Sigmoid colon (tissue), 7 donors: ENCODE data around the gene MEGF6. TPM values are rescaled to one million over a fixed set of nuclear protein-coding genes. Genes with fewer than 3 reads are reported as not detected.

ENCODE experiments used
- DNase-seq: peaks from one replicate; pipeline ENCODE4 v3.0.0-alpha.2; 2019
- H3K27ac ChIP-seq, 4 donors: fragments of 200-600 bp; sonication (generic); one replicate each; pipeline ENCODE4 v1.5.1; 2016 to 2019; ENCODE audit warnings: mild to moderate bottlenecking in 1 of 4
- H3K27me3 ChIP-seq, 3 donors: fragments of 200-600 bp; sonication (generic); one replicate each; pipeline ENCODE4 v1.5.1; 2019; ENCODE audit warnings: mild to moderate bottlenecking in 1 of 3
- H3K36me3 ChIP-seq, 4 donors: fragments of 200-600 bp; sonication (generic); one replicate each; pipeline ENCODE4 v1.5.1; 2016 to 2019
- H3K4me1 ChIP-seq, 4 donors: fragments of 200-600 bp; sonication (generic); one replicate each; pipeline ENCODE4 v1.5.1; 2017 to 2019
- H3K4me3 ChIP-seq, 4 donors: fragments of 200-600 bp; sonication (generic); one replicate each; pipeline ENCODE4 v1.5.1; 2017 to 2019; ENCODE audit warnings: mild to moderate bottlenecking in 2 of 4, moderate library complexity in 1 of 4
- H3K9me3 ChIP-seq, 4 donors: fragments of 200-600 bp in 3 of 4; sonication (generic) in 3 of 4; one replicate each; pipeline versions ENCODE4 v1.5.1 to v1.6.1; 2013 to 2019
- EP300 ChIP-seq, 4 donors: sonication (generic); formaldehyde crosslinking; IDR thresholded peaks; one replicate each; pipeline ENCODE4 v1.6.1; 2017; ENCODE audit warnings: antibody characterized with exemption in 4 of 4
- POLR2A ChIP-seq, 2 donors: fragments of 450-650 bp; IDR thresholded peaks; one replicate each; pipeline ENCODE4 v1.6.1; 2016; ENCODE audit warnings: antibody characterized with exemption in 2 of 2, mild to moderate bottlenecking in 2 of 2, moderate library complexity in 2 of 2
- POLR2AphosphoS5 ChIP-seq, 4 donors: sonication (generic); formaldehyde crosslinking; IDR thresholded peaks; one replicate each; pipeline ENCODE4 v1.6.1; 2017; ENCODE audit warnings: antibody characterized with exemption in 4 of 4
- WGBS, 2 donors: extraction: QIAGEN DNeasy Blood & Tissue Kit; methylation state at CpG; one replicate each; pipeline ENCODE4 v1.1.7; 2013; 5-methylcytosine and 5-hydroxymethylcytosine counted together
- intact Hi-C: fragments of 100-400 bp; cut with DNase I; formaldehyde crosslinking; loops from one replicate; pipeline ENCODE4 v1.15.1; 2023
- polyA plus RNA-seq, 3 donors: library from polyadenylated mRNA; stranded (reverse); fragments of 200-250 nt; gene quantifications; one replicate each; pipeline ENCODE4 v1.2.3, GENCODE V29; 2013
- total RNA-seq, 4 donors: library from RNA; depleted of rRNA; stranded (reverse); fragments of >200 nt; gene quantifications; one replicate each; pipeline ENCODE4 v1.1.0, GENCODE V29; 2016
- TF ChIP-seq, protein P1 (sequence below), 4 experiments: fragments of 450-650 bp in 3 of 4; fragments of 200-600 bp in 1 of 4; IDR thresholded peaks; one replicate each; pipeline ENCODE4 v1.5.1; 2016 to 2019; ENCODE audit warnings: antibody characterized with exemption in 4 of 4, mild to moderate bottlenecking in 3 of 4, moderate library complexity in 2 of 4
- donor health status: healthy with polysubstance abuse.
- donor health status: Bipolar disorder and iron deficiency.
- donor health status: healthy.

MEGF6 gene
- total and polyA plus RNA-seq, 7 donors, result 2.4 to 31.9 (median 7.8) TPM; not detected in 1

DNA sequence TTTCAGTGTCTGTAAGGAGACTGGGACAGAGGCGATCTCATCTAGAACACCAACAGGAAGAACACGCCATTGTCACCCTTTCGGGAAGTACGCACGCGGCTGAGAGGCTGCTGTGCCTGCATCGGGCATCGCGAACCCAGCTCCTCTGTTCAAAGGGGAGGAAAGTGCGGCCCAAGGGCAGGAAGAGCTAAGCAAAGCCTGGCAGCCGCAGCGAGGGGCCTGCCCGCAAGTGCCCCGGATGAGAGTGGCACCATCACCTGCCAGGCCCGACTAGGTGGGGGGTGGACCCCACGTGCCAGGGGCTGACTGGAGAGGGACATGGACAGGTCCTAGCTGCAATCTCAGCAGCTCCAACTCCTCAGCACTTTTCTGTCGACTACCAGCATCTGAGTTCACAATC, 21.0 kb upstream of the MEGF6 start:
- Histone ChIP-seq H3K27ac (no peak overlapping the region), H3K27me3 (no peaks in the 10 kb centered on the region), H3K4me3 (no peak overlapping the region), H3K36me3 (peaks cover 31 to 100% (median 62%) of the 10 kb centered on the region in 4 donors), H3K9me3 (no peaks in the 10 kb centered on the region), H3K4me1 (no peaks in the 10 kb centered on the region)
- intact Hi-C loops, result no loop called here
- no peak for DNase-seq
- 95 to 97% methylated on average over 17 of the region's 17 CpGs for WGBS, 2 donors
- TF ChIP-seq EP300 (IDR thresholded peaks at IDR 0.05), result no peak
- no peak for TF ChIP-seq POLR2AphosphoS5 (IDR thresholded peaks at IDR 0.05)
- TF ChIP-seq, protein P1, sequence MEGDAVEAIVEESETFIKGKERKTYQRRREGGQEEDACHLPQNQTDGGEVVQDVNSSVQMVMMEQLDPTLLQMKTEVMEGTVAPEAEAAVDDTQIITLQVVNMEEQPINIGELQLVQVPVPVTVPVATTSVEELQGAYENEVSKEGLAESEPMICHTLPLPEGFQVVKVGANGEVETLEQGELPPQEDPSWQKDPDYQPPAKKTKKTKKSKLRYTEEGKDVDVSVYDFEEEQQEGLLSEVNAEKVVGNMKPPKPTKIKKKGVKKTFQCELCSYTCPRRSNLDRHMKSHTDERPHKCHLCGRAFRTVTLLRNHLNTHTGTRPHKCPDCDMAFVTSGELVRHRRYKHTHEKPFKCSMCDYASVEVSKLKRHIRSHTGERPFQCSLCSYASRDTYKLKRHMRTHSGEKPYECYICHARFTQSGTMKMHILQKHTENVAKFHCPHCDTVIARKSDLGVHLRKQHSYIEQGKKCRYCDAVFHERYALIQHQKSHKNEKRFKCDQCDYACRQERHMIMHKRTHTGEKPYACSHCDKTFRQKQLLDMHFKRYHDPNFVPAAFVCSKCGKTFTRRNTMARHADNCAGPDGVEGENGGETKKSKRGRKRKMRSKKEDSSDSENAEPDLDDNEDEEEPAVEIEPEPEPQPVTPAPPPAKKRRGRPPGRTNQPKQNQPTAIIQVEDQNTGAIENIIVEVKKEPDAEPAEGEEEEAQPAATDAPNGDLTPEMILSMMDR (IDR thresholded peaks at IDR 0.05), result no peak
- no peak for TF ChIP-seq POLR2A (IDR thresholded peaks at IDR 0.05)

- Histone ChIP-seq H3K36me3 (peaks cover 26 to 100% (median 56%) of the 10 kb centered on the region in 4 donors), H3K4me1 (peaks cover 0 to under 1% (median 0%) of the 10 kb centered on the region in 4 donors), H3K4me3 (no peak overlapping the region), H3K9me3 (no peaks in the 10 kb centered on the region), H3K27me3 (no peaks in the 10 kb centered on the region), H3K27ac (no peak overlapping the region)
- 91 to 93% methylated on average over 36 of the region's 36 CpGs for WGBS, 2 donors
- intact Hi-C loops, result no loop called here
- peak; percentile 61 for DNase-seq
- TF ChIP-seq EP300 (IDR thresholded peaks at IDR 0.05) (no peak), POLR2A (IDR thresholded peaks at IDR 0.05) (no peak), POLR2AphosphoS5 (IDR thresholded peaks at IDR 0.05) (no peak)
- TF ChIP-seq, protein P1 (IDR thresholded peaks at IDR 0.05), result no peak
These were observed 20.3 kb upstream of the MEGF6 start for GRCh38 chr1:3631320-3632260.

DNA sequence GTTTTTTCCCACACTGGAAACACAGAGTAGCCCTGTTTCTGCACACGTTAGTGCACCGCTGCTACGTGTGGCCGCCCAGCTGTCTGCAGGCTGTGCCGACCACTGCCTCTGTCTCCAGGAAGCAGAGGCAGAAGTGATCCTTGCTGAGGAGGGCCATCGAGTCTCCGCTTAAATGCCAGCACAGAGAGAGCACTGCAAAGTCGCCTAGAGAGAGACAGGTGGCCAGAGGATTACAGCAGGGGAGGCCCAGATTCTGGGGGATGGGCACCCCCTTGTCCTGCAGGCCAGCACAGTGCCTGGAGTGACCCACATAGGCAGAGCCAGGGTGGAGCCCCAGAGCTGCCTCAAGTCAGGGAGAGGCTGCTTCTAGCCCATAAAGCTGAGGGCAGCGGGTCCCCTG, 19.6 kb upstream of the MEGF6 start:
- no peak for TF ChIP-seq EP300 (IDR thresholded peaks at IDR 0.05)
- TF ChIP-seq POLR2A (IDR thresholded peaks at IDR 0.05), result no peak
- TF ChIP-seq, protein P1 (IDR thresholded peaks at IDR 0.05), result no peak
- no peak for TF ChIP-seq POLR2AphosphoS5 (IDR thresholded peaks at IDR 0.05)
- DNase-seq, result no peak
- Histone ChIP-seq H3K4me1 (peaks cover 0 to 7% (median 2%) of the 10 kb centered on the region in 4 donors), H3K36me3 (peaks cover 23 to 93% (median 50%) of the 10 kb centered on the region in 4 donors), H3K9me3 (no peaks in the 10 kb centered on the region), H3K27me3 (no peaks in the 10 kb centered on the region), H3K4me3 (no peak overlapping the region), H3K27ac (no peak overlapping the region)
- WGBS, 2 donors, result 83 to 85% methylated on average over 9 of the region's 9 CpGs
- intact Hi-C loops, result no loop called here

- TF ChIP-seq EP300 (IDR thresholded peaks at IDR 0.05), result no peak
- no peak for TF ChIP-seq POLR2A (IDR thresholded peaks at IDR 0.05)
- TF ChIP-seq, protein P1 (IDR thresholded peaks at IDR 0.05), result no peak
- TF ChIP-seq POLR2AphosphoS5 (IDR thresholded peaks at IDR 0.05), result no peak
- H3K27me3 ChIP-seq, result no peaks in the 10 kb centered on the region
- H3K27ac ChIP-seq, result no peak overlapping the region
- intact Hi-C loops, result no loop called here
- H3K9me3 ChIP-seq, result no peaks in the 10 kb centered on the region
- DNase-seq, result no peak
- 80 to 82% methylated on average over 11 of the region's 11 CpGs for WGBS, 2 donors
- no peak overlapping the region for H3K4me3 ChIP-seq
- H3K36me3 ChIP-seq, result peaks cover 23 to 86% (median 44%) of the 10 kb centered on the region in 4 donors
- peaks cover 0 to 14% (median 8%) of the 10 kb centered on the region in 4 donors for H3K4me1 ChIP-seq
These were observed 18.9 kb upstream of the MEGF6 start for GRCh38 chr1:3630161-3630611.
